HEK293 (cell line): Measurements from ENCODE around the gene PRTN3.
"Not testable (repeated sequence)": the region's sequence is repeated elsewhere in the genome, so short reads cannot be mapped to it uniquely, and the experiment has no call there.

Experiments used
- CTCF ChIA-PET: fragments of 350-600 bp; formaldehyde crosslinking; extraction: SDS; loops from one replicate; lab custom pipeline; 2021; ENCODE audit warnings: antibody characterized with exemption; lab: Yijun Ruan, JAX
- POLR2A ChIA-PET: fragments of 300-600 bp; formaldehyde crosslinking; extraction: SDS; loops from one replicate; lab custom pipeline; 2020; ENCODE audit warnings: antibody characterized with exemption, inconsistent platforms; lab: Yijun Ruan, JAX
- H3K27ac ChIP-seq: fragments of 200-500 bp; sonication (Bioruptor generic); 2 replicates; pipeline ENCODE4 v1.5.1; 2014; ENCODE audit warnings: low read depth, low read length, control low read depth, inconsistent platforms; ENCODE audit errors: extremely low read depth
- H3K36me3 ChIP-seq, 2 experiments: fragments of 200-500 bp in 1 of 2; sonication (Bioruptor generic) in 1 of 2; 1 replicate in 1 of 2; 2 replicates in 1 of 2; pipeline ENCODE4 v1.5.1; 2014 to 2017; ENCODE audit warnings: inconsistent platforms in 2 of 2, low read length in 2 of 2; ENCODE audit not compliant: control insufficient read depth in 2 of 2, insufficient read depth in 1 of 2
- H3K4me1 ChIP-seq: fragments of 200-500 bp; sonication (Bioruptor generic); 2 replicates; pipeline ENCODE4 v1.5.1; 2014; ENCODE audit warnings: mild to moderate bottlenecking, low read length, inconsistent platforms; ENCODE audit not compliant: control insufficient read depth, insufficient read depth
- H3K4me3 ChIP-seq: 2 replicates; pipeline ENCODE4 v1.5.1; 2011; ENCODE audit warnings: low read depth, mild to moderate bottlenecking, control low read depth, low read length, moderate library complexity
- H3K9me3 ChIP-seq: fragments of 200-500 bp; sonication (Bioruptor generic); 2 replicates; pipeline ENCODE4 v1.5.1; 2014; ENCODE audit warnings: low read depth, low read length, inconsistent platforms; ENCODE audit not compliant: control insufficient read depth, insufficient read depth
- EGR2 ChIP-seq: fragments of 450-650 bp; formaldehyde crosslinking; IDR thresholded peaks from 2 replicates; pipeline ENCODE4 v1.5.1; 2016; ENCODE audit warnings: low read depth, missing biosample characterization, missing genetic modification characterization
- GLI2 ChIP-seq: fragments of 450-650 bp; formaldehyde crosslinking; IDR thresholded peaks from 2 replicates; pipeline ENCODE4; 2017; ENCODE audit warnings: missing biosample characterization, missing genetic modification characterization, low read depth, borderline replicate concordance
- GLIS2 ChIP-seq: fragments of 450-650 bp; formaldehyde crosslinking; IDR thresholded peaks from 2 replicates; pipeline ENCODE4 v1.5.1; 2016; ENCODE audit warnings: missing biosample characterization, missing genetic modification characterization
- SCRT1 ChIP-seq: fragments of 450-650 bp; formaldehyde crosslinking; IDR thresholded peaks from 2 replicates; pipeline ENCODE4 v1.5.1; 2016; ENCODE audit warnings: missing biosample characterization, missing genetic modification characterization, borderline replicate concordance
- SCRT2 ChIP-seq: fragments of 450-650 bp; formaldehyde crosslinking; IDR thresholded peaks from 2 replicates; pipeline ENCODE4 v1.5.1; 2016; ENCODE audit warnings: missing biosample characterization, missing genetic modification characterization
- SP7 ChIP-seq: fragments of 450-650 bp; formaldehyde crosslinking; IDR thresholded peaks from 2 replicates; pipeline ENCODE4 v1.5.1; 2016; ENCODE audit warnings: missing biosample characterization, missing genetic modification characterization
- TCF7L2 ChIP-seq: IDR thresholded peaks from 2 replicates; pipeline ENCODE4 v1.6.1; 2011; ENCODE audit warnings: low read depth, mild to moderate bottlenecking, inconsistent platforms, low read length, moderate library complexity, borderline replicate concordance
- WT1 ChIP-seq: fragments of 450-650 bp; formaldehyde crosslinking; IDR thresholded peaks from 2 replicates; pipeline ENCODE4 v1.5.1; 2016; ENCODE audit warnings: missing biosample characterization, missing genetic modification characterization
- YY1 ChIP-seq: fragments of 450-650 bp; formaldehyde crosslinking; IDR thresholded peaks from 2 replicates; pipeline ENCODE4 v1.5.1; 2018; ENCODE audit warnings: missing biosample characterization, missing genetic modification characterization
- ZBTB17 ChIP-seq: fragments of 450-650 bp; formaldehyde crosslinking; IDR thresholded peaks from 2 replicates; pipeline ENCODE4 v1.5.1; 2016; ENCODE audit warnings: missing biosample characterization, missing genetic modification characterization
- ZBTB20 ChIP-seq: fragments of 450-650 bp; formaldehyde crosslinking; IDR thresholded peaks from 2 replicates; pipeline ENCODE4 v1.5.1; 2016; ENCODE audit warnings: missing biosample characterization, missing genetic modification characterization
- ZBTB8A ChIP-seq: fragments of 450-650 bp; formaldehyde crosslinking; IDR thresholded peaks from 2 replicates; pipeline ENCODE4 v1.5.1; 2016; ENCODE audit warnings: missing biosample characterization, missing genetic modification characterization
- ZFHX2 ChIP-seq: fragments of 450-650 bp; formaldehyde crosslinking; conservative IDR thresholded peaks from 2 replicates; pipeline ENCODE4 v1.5.1; 2016; ENCODE audit warnings: missing biosample characterization, missing genetic modification characterization
- ZIC2 ChIP-seq: fragments of 450-650 bp; formaldehyde crosslinking; IDR thresholded peaks from 2 replicates; pipeline ENCODE4 v1.5.1; 2016; ENCODE audit warnings: missing biosample characterization, missing genetic modification characterization
- ZNF121 ChIP-seq: fragments of 450-650 bp; formaldehyde crosslinking; IDR thresholded peaks from 2 replicates; pipeline ENCODE4 v1.5.1; 2016; ENCODE audit warnings: missing biosample characterization, missing genetic modification characterization
- ZNF132 ChIP-seq: fragments of 450-650 bp; formaldehyde crosslinking; IDR thresholded peaks from 2 replicates; pipeline ENCODE4 v1.5.1; 2017; ENCODE audit warnings: missing biosample characterization, missing genetic modification characterization, borderline replicate concordance
- ZNF341 ChIP-seq: fragments of 450-650 bp; formaldehyde crosslinking; IDR thresholded peaks from 2 replicates; pipeline ENCODE4; 2016; ENCODE audit warnings: low read depth, missing biosample characterization, missing genetic modification characterization
- ZNF416 ChIP-seq: fragments of 450-650 bp; formaldehyde crosslinking; IDR thresholded peaks from 2 replicates; pipeline ENCODE4 v1.5.1; 2016; ENCODE audit warnings: missing biosample characterization, missing genetic modification characterization
- ZNF555 ChIP-seq: fragments of 450-650 bp; formaldehyde crosslinking; conservative IDR thresholded peaks from 2 replicates; pipeline ENCODE4 v1.5.1; 2017; ENCODE audit warnings: missing biosample characterization, mild to moderate bottlenecking, missing genetic modification characterization, inconsistent platforms
- ZNF561 ChIP-seq: fragments of 450-650 bp; IDR thresholded peaks from 2 replicates; pipeline ENCODE4 v1.5.1; 2018; ENCODE audit warnings: missing biosample characterization, missing genetic modification characterization, borderline replicate concordance
- ZNF777 ChIP-seq: fragments of 450-650 bp; formaldehyde crosslinking; IDR thresholded peaks from 2 replicates; pipeline ENCODE4 v1.5.1; 2017; ENCODE audit warnings: missing biosample characterization, missing genetic modification characterization, borderline replicate concordance
- TF ChIP-seq, protein P1 (sequence below): fragments of 450-650 bp; formaldehyde crosslinking; IDR thresholded peaks from 2 replicates; pipeline ENCODE4 v1.5.1; 2016; ENCODE audit warnings: missing biosample characterization, missing genetic modification characterization
- TF ChIP-seq, protein P2 (sequence below): fragments of 450-650 bp; formaldehyde crosslinking; optimal IDR thresholded peaks from 2 replicates; pipeline ENCODE3; 2016; ENCODE audit warnings: missing biosample characterization, mild to moderate bottlenecking, missing genetic modification characterization
- TF ChIP-seq, protein P3 (sequence below): fragments of 450-650 bp; formaldehyde crosslinking; IDR thresholded peaks from 2 replicates; pipeline ENCODE4 v1.5.1; 2016; ENCODE audit warnings: missing biosample characterization, missing genetic modification characterization
- TF ChIP-seq, protein P4 (sequence below): fragments of 450-650 bp; formaldehyde crosslinking; IDR thresholded peaks from 2 replicates; pipeline ENCODE4 v1.5.1; 2017; ENCODE audit warnings: missing biosample characterization, missing genetic modification characterization
- TF ChIP-seq, protein P5 (sequence below): fragments of 450-650 bp; formaldehyde crosslinking; IDR thresholded peaks from 2 replicates; pipeline ENCODE4 v1.5.1; 2016; ENCODE audit warnings: missing biosample characterization, missing genetic modification characterization

PRTN3 gene

DNA sequence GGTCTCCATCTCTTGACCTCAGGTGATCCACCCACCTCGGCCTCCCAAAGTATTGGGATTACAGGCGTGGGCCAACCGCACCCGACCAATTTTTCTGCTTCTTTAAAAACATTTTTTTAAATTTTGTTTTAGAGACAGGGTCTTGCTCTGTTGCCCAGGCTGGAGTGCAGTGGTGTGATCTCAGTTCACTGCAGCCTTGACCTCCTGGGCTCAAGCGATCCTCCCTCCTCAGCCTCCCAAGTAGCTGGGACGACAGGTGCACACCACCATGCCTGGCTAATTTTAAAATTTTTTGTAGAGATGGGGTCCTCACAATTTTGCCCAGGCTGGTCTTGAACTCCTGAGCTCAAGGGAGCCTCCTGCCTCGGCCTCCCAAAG, 2.0 kb downstream of the PRTN3 start:
- not testable (repeated sequence) for H3K9me3 ChIP-seq
- TF ChIP-seq SCRT1 (tag by site-specific recombination) (peak; percentile 52; the same call in 1 of the 2 replicates), ZNF121 (tag by site-specific recombination) (peak; percentile 77)
- TF ChIP-seq, all 188 proteins: peak for 2; not testable (repeated sequence) for 186
- ChIA-PET POLR2A (interaction anchor here (0.6 kb wide), 1 partner anchor 20 kb away, joined by 6 read pairs; no protein-coding TSS in a partner anchor), CTCF (interaction anchor here (1.0 kb wide), 1 partner anchor 14 kb away, joined by 3 read pairs; no protein-coding TSS in a partner anchor)
- not testable (repeated sequence) for H3K4me1 ChIP-seq, H3K36me3 ChIP-seq, H3K27ac ChIP-seq, H3K4me3 ChIP-seq

DNA sequence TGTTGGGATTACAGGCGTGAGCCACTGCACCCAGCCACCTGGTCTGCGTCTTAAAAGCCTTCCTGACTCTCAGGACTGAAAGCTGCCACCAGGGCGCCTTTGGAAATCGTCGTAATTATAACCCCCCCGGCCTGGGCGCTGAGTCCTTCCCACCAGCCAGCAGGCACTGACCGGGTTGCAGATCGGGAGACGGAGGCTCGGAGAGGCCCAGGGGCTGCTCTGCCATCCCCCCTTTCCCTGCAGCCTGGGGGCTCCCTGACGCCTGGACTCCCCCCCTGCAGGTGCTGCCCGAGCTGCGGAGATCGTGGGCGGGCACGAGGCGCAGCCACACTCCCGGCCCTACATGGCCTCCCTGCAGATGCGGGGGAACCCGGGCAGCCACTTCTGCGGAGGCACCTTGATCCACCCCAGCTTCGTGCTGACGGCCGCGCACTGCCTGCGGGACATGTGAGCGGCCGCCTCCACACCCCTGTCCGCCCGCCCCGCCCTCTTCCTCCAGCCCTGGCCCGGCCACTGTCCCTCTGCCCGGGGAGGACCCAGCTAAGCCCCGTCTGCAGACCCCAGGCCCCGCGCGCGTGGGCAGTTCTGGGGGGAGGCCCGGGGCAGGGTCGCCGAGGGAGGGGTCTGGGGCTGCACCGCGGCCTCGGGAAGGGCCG, 2.5 kb downstream of the PRTN3 start:
- Histone ChIP-seq H3K4me1 (no peaks in the 10 kb centered on the region; the same call in 1 of the 2 replicates), H3K9me3 (no peaks in the 10 kb centered on the region), H3K27ac (no peak overlapping the region), H3K4me3 (peak overlapping the region; percentile 9), H3K36me3 (no peaks in the 10 kb centered on the region)
- ChIA-PET POLR2A (interaction anchor here (0.6 kb wide), 1 partner anchor 20 kb away, joined by 6 read pairs; no protein-coding TSS in a partner anchor), CTCF (interaction anchor here (1.0 kb wide), 1 partner anchor 14 kb away, joined by 3 read pairs; no protein-coding TSS in a partner anchor)
- TF ChIP-seq, protein P1, sequence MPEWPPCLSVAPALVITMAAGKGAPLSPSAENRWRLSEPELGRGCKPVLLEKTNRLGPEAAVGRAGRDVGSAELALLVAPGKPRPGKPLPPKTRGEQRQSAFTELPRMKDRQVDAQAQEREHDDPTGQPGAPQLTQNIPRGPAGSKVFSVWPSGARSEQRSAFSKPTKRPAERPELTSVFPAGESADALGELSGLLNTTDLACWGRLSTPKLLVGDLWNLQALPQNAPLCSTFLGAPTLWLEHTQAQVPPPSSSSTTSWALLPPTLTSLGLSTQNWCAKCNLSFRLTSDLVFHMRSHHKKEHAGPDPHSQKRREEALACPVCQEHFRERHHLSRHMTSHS: no peak
- no peak for TF ChIP-seq ZNF132 (tag by site-specific recombination)
- TF ChIP-seq SP7 (tag by site-specific recombination): 0 out of 2 replicates have a peak, but pooled peaks have one; percentile 25
- peak; percentile 46; the same call in 1 of the 2 replicates for TF ChIP-seq ZIC2 (tag by site-specific recombination)
- peak; percentile 33; the same call in 1 of the 2 replicates for TF ChIP-seq ZBTB17 (tag by site-specific recombination)
- TF ChIP-seq, protein P2, sequence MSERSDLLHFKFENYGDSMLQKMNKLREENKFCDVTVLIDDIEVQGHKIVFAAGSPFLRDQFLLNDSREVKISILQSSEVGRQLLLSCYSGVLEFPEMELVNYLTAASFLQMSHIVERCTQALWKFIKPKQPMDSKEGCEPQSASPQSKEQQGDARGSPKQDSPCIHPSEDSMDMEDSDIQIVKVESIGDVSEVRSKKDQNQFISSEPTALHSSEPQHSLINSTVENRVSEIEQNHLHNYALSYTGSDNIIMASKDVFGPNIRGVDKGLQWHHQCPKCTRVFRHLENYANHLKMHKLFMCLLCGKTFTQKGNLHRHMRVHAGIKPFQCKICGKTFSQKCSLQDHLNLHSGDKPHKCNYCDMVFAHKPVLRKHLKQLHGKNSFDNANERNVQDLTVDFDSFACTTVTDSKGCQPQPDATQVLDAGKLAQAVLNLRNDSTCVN (tag by site-specific recombination): peak; percentile 54
- TF ChIP-seq GLI2 (tag by site-specific recombination): no peak
- TF ChIP-seq ZNF777 (tag by site-specific recombination): no peak
- peak; percentile 86 for TF ChIP-seq ZBTB20 (tag by site-specific recombination)
- TF ChIP-seq ZNF555 (tag by site-specific recombination): no peak
- peak; percentile 31; the same call in 1 of the 2 replicates for TF ChIP-seq ZBTB8A
- peak; percentile 88 for TF ChIP-seq EGR2
- TF ChIP-seq ZNF341: peak; percentile 72
- no peak for TF ChIP-seq SCRT1 (tag by site-specific recombination)
- TF ChIP-seq, protein P3, sequence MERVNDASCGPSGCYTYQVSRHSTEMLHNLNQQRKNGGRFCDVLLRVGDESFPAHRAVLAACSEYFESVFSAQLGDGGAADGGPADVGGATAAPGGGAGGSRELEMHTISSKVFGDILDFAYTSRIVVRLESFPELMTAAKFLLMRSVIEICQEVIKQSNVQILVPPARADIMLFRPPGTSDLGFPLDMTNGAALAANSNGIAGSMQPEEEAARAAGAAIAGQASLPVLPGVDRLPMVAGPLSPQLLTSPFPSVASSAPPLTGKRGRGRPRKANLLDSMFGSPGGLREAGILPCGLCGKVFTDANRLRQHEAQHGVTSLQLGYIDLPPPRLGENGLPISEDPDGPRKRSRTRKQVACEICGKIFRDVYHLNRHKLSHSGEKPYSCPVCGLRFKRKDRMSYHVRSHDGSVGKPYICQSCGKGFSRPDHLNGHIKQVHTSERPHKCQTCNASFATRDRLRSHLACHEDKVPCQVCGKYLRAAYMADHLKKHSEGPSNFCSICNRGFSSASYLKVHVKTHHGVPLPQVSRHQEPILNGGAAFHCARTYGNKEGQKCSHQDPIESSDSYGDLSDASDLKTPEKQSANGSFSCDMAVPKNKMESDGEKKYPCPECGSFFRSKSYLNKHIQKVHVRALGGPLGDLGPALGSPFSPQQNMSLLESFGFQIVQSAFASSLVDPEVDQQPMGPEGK (tag by site-specific recombination): peak; percentile 76
- TF ChIP-seq ZNF416 (tag by site-specific recombination): no peak
- TF ChIP-seq ZFHX2: peak; percentile 90
- no peak for TF ChIP-seq ZNF561 (tag by site-specific recombination)
- no peak for TF ChIP-seq TCF7L2
- TF ChIP-seq GLIS2 (tag by site-specific recombination): peak; percentile 52; the same call in 1 of the 2 replicates
- no peak for TF ChIP-seq YY1 (tag by site-specific recombination)
- peak; percentile 72; the same call in 1 of the 2 replicates for TF ChIP-seq SCRT2 (tag by site-specific recombination)
- TF ChIP-seq, protein P4, sequence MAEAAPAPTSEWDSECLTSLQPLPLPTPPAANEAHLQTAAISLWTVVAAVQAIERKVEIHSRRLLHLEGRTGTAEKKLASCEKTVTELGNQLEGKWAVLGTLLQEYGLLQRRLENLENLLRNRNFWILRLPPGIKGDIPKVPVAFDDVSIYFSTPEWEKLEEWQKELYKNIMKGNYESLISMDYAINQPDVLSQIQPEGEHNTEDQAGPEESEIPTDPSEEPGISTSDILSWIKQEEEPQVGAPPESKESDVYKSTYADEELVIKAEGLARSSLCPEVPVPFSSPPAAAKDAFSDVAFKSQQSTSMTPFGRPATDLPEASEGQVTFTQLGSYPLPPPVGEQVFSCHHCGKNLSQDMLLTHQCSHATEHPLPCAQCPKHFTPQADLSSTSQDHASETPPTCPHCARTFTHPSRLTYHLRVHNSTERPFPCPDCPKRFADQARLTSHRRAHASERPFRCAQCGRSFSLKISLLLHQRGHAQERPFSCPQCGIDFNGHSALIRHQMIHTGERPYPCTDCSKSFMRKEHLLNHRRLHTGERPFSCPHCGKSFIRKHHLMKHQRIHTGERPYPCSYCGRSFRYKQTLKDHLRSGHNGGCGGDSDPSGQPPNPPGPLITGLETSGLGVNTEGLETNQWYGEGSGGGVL (tag by site-specific recombination): peak; percentile 74
- peak; percentile 22; the same call in 1 of the 2 replicates for TF ChIP-seq WT1 (tag by site-specific recombination)
- TF ChIP-seq, protein P5, sequence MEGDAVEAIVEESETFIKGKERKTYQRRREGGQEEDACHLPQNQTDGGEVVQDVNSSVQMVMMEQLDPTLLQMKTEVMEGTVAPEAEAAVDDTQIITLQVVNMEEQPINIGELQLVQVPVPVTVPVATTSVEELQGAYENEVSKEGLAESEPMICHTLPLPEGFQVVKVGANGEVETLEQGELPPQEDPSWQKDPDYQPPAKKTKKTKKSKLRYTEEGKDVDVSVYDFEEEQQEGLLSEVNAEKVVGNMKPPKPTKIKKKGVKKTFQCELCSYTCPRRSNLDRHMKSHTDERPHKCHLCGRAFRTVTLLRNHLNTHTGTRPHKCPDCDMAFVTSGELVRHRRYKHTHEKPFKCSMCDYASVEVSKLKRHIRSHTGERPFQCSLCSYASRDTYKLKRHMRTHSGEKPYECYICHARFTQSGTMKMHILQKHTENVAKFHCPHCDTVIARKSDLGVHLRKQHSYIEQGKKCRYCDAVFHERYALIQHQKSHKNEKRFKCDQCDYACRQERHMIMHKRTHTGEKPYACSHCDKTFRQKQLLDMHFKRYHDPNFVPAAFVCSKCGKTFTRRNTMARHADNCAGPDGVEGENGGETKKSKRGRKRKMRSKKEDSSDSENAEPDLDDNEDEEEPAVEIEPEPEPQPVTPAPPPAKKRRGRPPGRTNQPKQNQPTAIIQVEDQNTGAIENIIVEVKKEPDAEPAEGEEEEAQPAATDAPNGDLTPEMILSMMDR (tag by site-specific recombination): peak; percentile 19; the same call in 1 of the 2 replicates
